Fibroblast of lung (primary cell): ENCODE data around the gene NAT10.

Source experiments
- EZH2 ChIP-seq: IDR thresholded peaks from 2 replicates; pipeline ENCODE4 v1.5.1; 2012; ENCODE audit warnings: low read length, control low read depth, mild to moderate bottlenecking; ENCODE audit errors: missing control alignments
- TF ChIP-seq, protein P1 (sequence below), 2 donors: IDR thresholded peaks in 1 of 2; conservative IDR thresholded peaks in 1 of 2; 1 replicate in 1 of 2; 2 replicates in 1 of 2; pipeline ENCODE4 v1.5.1; 2011 to 2012; ENCODE audit warnings: low read length in 2 of 2, control low read depth in 1 of 2, inconsistent platforms in 1 of 2, low read depth in 1 of 2, mild to moderate bottlenecking in 1 of 2

DNA sequence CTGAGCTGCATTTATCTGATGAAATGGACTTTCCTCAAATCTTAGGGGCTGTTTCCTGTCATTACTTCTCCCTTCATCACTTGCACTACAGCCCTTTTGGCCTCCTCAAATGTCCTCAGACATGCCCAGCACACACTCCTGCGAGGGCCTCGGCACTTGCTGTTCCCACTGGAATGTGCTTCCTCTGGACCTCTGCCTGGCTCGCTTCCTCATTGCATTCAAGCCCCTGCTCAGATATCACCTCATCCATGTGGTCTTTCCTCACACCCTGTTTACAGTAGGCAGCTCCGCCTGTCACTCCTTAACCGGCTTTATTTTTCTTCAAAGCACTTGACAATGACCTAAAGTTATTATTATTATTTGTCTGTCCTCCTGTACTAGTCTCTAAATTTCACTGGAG, 9.0 kb downstream of the NAT10 start:
- no peak for TF ChIP-seq EZH2
- TF ChIP-seq, protein P1, sequence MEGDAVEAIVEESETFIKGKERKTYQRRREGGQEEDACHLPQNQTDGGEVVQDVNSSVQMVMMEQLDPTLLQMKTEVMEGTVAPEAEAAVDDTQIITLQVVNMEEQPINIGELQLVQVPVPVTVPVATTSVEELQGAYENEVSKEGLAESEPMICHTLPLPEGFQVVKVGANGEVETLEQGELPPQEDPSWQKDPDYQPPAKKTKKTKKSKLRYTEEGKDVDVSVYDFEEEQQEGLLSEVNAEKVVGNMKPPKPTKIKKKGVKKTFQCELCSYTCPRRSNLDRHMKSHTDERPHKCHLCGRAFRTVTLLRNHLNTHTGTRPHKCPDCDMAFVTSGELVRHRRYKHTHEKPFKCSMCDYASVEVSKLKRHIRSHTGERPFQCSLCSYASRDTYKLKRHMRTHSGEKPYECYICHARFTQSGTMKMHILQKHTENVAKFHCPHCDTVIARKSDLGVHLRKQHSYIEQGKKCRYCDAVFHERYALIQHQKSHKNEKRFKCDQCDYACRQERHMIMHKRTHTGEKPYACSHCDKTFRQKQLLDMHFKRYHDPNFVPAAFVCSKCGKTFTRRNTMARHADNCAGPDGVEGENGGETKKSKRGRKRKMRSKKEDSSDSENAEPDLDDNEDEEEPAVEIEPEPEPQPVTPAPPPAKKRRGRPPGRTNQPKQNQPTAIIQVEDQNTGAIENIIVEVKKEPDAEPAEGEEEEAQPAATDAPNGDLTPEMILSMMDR (conservative IDR thresholded peaks at IDR 0.05 in 1 of 2, IDR thresholded peaks at IDR 0.05 in 1 of 2; ENCODE audit: low read depth in 1 of 2, low read length in 2 of 2): no peak
